HG03280 (cell line): ENCODE measurements around the gene PLEK.

Experiments used
- ATAC-seq: cut with Tn5 transposase; IDR thresholded peaks from one replicate; pipeline ENCODE4 v1.9.1; 2021; ENCODE audit warnings: mild to moderate bottlenecking, moderate library complexity; ENCODE audit not compliant: unreplicated experiment

The PLEK gene

DNA sequence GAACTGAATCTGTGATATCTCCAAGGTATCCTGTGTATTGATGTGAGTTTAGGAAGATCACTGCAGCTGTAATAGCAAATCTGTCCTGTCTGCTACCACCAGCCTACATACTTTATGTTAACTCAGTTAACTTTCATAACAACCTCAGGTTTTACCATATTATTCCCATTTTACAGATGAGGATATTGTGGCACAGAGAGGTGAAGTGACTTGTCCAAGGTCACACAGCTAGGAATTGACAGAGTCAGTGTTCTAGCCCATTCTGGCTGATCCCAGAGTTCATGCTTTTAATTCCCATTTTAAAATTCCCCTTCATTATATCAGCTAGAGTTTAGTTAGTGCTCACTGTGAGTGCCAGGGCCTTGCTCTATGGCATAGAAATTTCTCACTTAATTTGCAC, 49.4 kb downstream of the PLEK start:
- ATAC-seq = no peak

- ATAC-seq = no peak
Measured at GRCh38 chr2:68414876-68415275, 49.8 kb downstream of the PLEK start.

GRCh38 chr2:68415521-68415920, 50.4 kb downstream of the PLEK start:
- no peak for ATAC-seq

DNA sequence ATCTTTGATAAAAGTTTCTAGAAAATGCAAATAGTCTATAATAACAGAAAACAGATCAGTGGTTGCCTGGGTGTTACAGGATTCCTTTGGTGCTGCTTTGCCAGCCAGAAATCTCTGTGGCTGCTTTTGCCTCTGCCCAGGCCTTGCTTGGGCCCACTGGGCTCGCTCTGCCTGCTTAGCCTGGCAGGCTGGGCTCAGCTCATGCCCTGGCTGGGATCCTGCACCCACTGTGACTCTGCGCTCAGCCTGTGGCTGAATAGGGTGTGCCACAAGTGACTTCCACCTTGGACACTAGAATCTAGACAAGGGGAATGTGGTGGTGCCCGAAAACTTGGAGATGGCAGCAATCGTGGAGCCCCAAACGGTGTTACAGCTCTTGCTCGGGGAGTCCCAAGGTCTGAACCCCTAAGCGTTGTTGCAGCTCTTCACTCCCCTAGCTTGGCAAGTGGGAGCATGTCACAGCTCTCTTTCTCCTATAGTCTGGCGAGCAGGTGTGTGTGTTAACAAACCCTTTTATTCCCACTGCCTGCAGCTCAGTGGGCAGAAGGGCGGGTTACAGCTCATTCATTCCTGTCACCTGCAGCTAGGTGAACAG, 51.1 kb downstream of the PLEK start:
- no peak for ATAC-seq

GRCh38 chr2:68417926-68418325, 52.8 kb downstream of the PLEK start:
- no peak for ATAC-seq

DNA sequence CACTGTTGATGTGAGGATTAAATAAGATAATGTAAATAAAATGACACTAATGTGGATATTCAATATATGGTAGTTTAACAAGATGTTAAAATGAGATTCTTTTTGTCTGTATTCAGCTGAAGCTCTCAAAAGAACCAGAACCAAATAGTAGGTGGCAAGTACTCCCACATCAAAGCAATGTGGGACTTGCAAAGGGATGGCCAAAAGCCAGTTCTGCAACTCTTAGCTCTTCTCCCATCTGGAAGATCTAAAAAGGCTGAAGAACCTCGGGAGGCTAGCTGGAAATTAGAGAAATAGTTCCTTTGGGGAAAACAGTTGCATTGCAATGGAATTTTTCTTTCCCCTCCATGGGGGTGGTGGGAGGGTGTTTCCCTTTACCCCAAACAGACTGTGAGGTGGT, 53.3 kb downstream of the PLEK start:
- ATAC-seq = no peak

DNA sequence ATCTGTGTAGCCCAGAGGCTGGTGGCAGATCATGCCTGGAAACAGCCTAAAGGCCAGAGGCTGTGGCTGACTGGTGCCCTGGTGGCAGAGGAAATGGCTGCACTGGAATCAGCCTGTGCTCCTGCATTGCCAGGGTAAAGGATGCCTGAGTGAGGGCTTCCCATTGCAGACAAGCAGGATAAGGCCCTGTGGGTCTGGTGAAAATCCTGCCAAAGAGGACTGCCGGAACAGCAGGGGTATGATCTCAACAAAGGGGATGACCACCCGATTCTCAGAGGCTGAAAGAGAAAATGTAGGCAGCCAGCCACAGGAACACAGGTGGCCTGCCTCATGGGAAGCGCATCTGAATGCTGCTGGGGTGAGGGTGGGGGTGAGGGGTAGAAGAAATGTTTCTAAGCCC, 53.8 kb downstream of the PLEK start:
- peak; percentile 49 for ATAC-seq

DNA sequence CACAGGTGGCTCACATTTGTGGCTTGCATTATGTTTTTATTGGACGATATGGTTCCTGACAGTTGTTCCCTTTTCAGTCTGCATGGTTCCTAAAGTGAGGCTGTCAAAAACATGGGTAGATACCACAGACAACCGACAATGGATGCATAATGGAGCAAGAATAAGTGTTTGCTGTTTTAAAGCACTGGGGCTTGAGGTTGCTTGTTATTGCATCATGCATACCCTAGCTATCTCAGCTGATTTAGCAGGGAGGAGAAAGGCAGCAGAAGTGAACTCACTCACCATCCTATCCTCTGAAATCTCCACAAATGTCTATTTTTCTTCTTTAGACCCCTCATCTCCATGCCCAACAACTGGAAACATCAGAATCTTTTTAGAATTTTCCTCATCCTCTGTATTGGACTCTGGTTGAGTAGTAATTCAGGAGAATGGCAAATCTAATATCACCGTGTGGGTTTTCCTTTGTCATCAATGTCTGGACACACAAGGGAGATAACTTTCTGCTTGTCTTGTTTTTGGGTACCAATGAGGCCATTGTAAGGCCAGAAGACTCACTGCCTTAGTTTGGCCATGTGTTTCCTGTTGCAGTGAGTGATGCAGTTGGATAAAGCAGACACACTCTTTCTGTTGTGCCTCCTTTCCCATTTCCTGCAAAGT, 55.3 kb downstream of the PLEK start:
- ATAC-seq = no peak

- peak; percentile 73 for ATAC-seq
Measured at GRCh38 chr2:68423966-68424650, 59.0 kb downstream of the PLEK start.

DNA sequence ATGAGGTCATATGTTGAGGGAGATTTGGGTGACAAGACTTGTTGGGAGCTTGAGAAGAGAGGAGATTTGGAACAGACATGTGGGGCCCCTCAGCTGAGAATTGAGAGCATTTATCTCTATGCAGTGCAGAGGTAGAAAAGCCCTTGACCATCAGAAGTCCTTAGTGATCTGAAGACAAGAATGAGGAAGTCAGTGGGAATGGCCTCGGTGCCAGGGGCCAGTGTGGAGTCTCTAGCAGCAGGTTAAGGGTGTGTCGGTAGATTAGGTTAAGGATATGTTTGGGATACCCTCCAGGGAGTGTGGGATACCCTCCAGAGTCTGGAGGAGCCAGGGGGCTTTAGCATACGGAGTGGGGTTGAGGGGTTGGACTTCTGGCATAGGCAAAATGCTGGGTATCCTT, 60.4 kb downstream of the PLEK start:
- no peak for ATAC-seq

GRCh38 chr2:68426446-68426845, 61.4 kb downstream of the PLEK start:
- ATAC-seq = no peak

- ATAC-seq = no peak
Measured at GRCh38 chr2:68426848-68427579, 61.9 kb downstream of the PLEK start.

DNA sequence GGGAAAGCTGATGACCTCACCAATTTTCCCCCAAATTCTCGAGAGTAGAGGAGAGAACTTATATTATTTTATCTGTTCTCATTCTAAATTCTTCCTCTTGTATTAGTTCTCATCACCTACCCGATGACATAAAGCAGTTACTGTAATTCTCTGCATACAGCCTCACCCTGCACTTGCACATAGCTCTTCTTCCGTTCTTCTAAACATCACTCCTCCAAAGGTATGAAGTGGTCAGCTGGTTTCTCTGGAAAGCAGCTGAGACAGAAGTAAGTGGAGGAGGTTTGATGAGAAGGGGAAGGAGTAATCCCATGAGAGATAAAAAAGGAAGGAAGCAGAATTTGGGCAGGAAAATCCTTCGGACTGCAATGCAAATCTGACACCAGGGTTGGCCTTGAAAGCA, 63.0 kb downstream of the PLEK start:
- ATAC-seq = no peak

- ATAC-seq = no peak
Measured at GRCh38 chr2:68428746-68429145, 63.7 kb downstream of the PLEK start.

DNA sequence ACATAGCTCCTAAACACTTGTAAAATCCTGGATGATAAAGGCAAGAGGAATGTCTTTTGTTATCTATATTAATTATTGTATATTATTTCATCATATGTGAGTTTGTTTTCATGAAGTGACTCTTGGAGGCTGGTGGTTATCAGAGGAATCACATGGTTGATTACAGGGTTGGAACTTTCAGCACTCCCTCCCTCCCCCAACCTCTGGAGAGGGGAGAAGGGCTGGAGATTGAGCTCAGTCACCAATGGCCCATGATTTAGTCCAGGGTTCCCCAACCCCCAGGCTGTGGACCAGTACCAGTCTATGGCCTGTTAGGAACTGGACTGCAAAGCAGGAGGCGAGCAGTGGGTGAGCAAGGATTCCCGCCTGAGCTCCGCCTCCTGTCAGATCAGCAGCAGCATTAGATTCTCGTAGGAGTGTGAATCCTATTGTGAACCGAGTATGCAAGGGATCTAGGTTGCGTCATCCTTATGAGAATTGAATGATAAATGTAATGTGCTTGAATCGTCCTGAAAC, 64.3 kb downstream of the PLEK start:
- no peak for ATAC-seq

GRCh38 chr2:68431316-68431972, 66.4 kb downstream of the PLEK start:
- ATAC-seq = no peak

GRCh38 chr2:68432696-68433658, 67.9 kb downstream of the PLEK start:
- ATAC-seq = no peak

GRCh38 chr2:68434981-68435380, 69.9 kb downstream of the PLEK start:
- ATAC-seq = no peak

DNA sequence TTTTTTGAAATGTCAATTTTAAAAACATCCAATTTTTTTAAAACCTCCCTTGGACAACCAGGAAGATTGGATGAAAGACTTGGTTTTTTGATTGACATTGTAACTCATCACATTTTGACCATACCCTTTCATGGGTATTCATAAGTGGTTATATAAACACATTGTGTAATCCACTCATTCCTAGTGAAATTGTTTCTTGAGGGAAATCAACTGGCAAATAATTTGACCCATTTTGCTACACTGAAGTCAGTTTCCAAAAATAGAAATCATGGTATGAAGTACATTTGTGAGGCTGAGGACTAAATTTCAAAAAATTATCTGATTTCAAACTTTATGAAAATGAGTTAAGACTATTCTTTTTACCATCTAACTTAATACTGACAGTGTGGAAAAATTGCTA, 70.5 kb downstream of the PLEK start:
- ATAC-seq = no peak

DNA sequence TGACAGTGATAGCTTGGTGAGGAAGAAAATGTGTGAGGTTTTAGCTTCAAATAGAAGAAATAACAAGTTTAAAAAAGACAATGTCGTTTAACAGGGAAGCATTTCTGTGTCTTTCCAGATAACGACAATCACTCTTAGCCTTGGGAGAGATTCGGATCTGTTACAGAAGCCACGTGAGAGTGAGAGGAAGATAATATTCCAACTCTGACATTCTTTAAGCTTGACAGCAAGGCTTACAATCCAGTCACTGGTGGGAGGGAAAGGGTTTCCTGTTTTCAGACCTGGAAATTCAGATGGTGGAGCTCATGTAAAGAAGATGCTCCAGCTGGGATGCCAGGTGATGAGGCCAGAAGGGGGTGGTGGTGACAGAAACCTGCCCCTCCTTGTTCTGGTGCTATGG, 71.2 kb downstream of the PLEK start:
- ATAC-seq = no peak
